ENCODE data around the gene PIGU. TPM values are rescaled to one million over a fixed set of nuclear protein-coding genes. Genes with fewer than 3 reads are reported as not detected.

The PIGU gene
- total and polyA plus RNA-seq, 2 of the 13 experiments (the other 11 are each of a cell fraction or from before 2014, with no cell fraction given), result 45.5 to 231 TPM

- TF ChIP-seq ESRRA (CRISPR knock-in tag; IDR thresholded peaks at IDR 0.05; ENCODE audit: low read depth), result no peak
- TF ChIP-seq ZSCAN29 (CRISPR knock-in tag; conservative IDR thresholded peaks at IDR 0.05), result no peak
- TF ChIP-seq SAFB2 (CRISPR knock-in tag; IDR thresholded peaks at IDR 0.05; ENCODE audit: borderline replicate concordance, low read depth), result no peak
- TF ChIP-seq LCORL (IDR thresholded peaks at IDR 0.05), result 0 out of 2 replicates have a peak, but pooled peaks have one; percentile 11
- 0 out of 2 replicates have a peak, but pooled peaks have one; percentile 28 for TF ChIP-seq LCORL (CRISPR knock-in tag; IDR thresholded peaks at IDR 0.05)
- no peak for TF ChIP-seq ZNF296 (CRISPR knock-in tag; conservative IDR thresholded peaks at IDR 0.05)
- TF ChIP-seq GLI4 (CRISPR knock-in tag; IDR thresholded peaks at IDR 0.05; ENCODE audit: borderline replicate concordance), result no peak
- TF ChIP-seq ZNF143 (CRISPR knock-in tag; IDR thresholded peaks at IDR 0.05), result no peak
- 0 out of 2 replicates have a peak, but pooled peaks have one; percentile 66 for TF ChIP-seq ZNF33A (CRISPR knock-in tag; IDR thresholded peaks at IDR 0.05; ENCODE audit: borderline replicate concordance)
- no peak for TF ChIP-seq ZNF770 (CRISPR knock-in tag; IDR thresholded peaks at IDR 0.05)
- TF ChIP-seq IKZF1 (IDR thresholded peaks at IDR 0.05), result no peak
- no peak for TF ChIP-seq ZNF788 (CRISPR knock-in tag; IDR thresholded peaks at IDR 0.05; ENCODE audit: borderline replicate concordance)
- 0 out of 4 replicates have a peak, but pooled peaks of 1 of the 2 experiments have one; percentile 14 for TF ChIP-seq EP300 (IDR thresholded peaks at IDR 0.05; ENCODE audit: low read depth in 2 of 2, low read length in 2 of 2)
- TF ChIP-seq EP300 (CRISPR knock-in tag; IDR thresholded peaks at IDR 0.05; ENCODE audit: borderline replicate concordance), result no peak
- peak; percentile 81 for TF ChIP-seq KAT2B (IDR thresholded peaks at IDR 0.05; ENCODE audit: borderline replicate concordance, low read depth, low read length)
- no peak for TF ChIP-seq HNF4G (IDR thresholded peaks at IDR 0.05; ENCODE audit: borderline replicate concordance, low read depth, low read length)
- no peak for TF ChIP-seq HNF4G (CRISPR knock-in tag; IDR thresholded peaks at IDR 0.05; ENCODE audit: borderline replicate concordance, low read depth)
- TF ChIP-seq ZNF678 (CRISPR knock-in tag; IDR thresholded peaks at IDR 0.05), result no peak
- TF ChIP-seq ZNF20 (CRISPR knock-in tag; IDR thresholded peaks at IDR 0.05), result no peak
- TF ChIP-seq FOXK1 (CRISPR knock-in tag; IDR thresholded peaks at IDR 0.05; ENCODE audit: borderline replicate concordance, low read depth), result no peak
- TF ChIP-seq TAF1 (CRISPR knock-in tag; IDR thresholded peaks at IDR 0.05), result no peak
- TF ChIP-seq HOXD1 (CRISPR knock-in tag; IDR thresholded peaks at IDR 0.05), result no peak
- TF ChIP-seq MAFF (IDR thresholded peaks at IDR 0.05; ENCODE audit: low read depth, low read length), result no peak
- TF ChIP-seq ZNF234 (CRISPR knock-in tag; conservative IDR thresholded peaks at IDR 0.05), result no peak
- TF ChIP-seq CCDC6 (CRISPR knock-in tag; IDR thresholded peaks at IDR 0.05), result no peak
- TF ChIP-seq ARID5B (CRISPR knock-in tag; IDR thresholded peaks at IDR 0.05), result 0 out of 2 replicates have a peak, but pooled peaks have one; percentile 46
- TF ChIP-seq ARID2 (CRISPR knock-in tag; IDR thresholded peaks at IDR 0.05; ENCODE audit: borderline replicate concordance), result no peak
- no peak for TF ChIP-seq ZNF549 (CRISPR knock-in tag; IDR thresholded peaks at IDR 0.05)
- no peak for TF ChIP-seq NFYC (CRISPR knock-in tag; IDR thresholded peaks at IDR 0.05)
These were observed 29.2 kb downstream of the PIGU start (continued) for GRCh38 chr20:34647737-34648136.
